Measurements from ENCODE around the gene DIS3L2.

The DIS3L2 gene

DNA sequence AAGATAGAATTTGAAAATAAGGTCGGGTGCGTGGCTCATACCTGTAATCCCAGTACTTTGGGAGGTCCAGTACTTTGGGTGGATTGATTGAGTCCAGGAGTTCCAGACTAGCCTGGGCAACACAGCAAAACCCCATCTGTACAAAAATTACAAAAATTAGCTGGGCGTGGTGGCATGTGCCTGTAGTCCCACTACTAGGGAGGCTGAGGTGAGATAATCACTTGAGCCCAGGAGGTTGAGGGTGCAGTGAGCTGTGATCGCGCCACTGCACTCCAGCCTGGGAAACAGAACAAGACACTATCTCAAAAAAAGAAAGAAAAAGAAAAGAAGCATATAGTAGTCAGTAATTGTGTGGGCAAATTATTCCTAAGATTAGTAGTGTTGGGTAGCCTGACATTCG lies 222.8 kb downstream of the DIS3L2 start:
- DNase-seq (ENCODE audit: low spot score) = no peak

DNA sequence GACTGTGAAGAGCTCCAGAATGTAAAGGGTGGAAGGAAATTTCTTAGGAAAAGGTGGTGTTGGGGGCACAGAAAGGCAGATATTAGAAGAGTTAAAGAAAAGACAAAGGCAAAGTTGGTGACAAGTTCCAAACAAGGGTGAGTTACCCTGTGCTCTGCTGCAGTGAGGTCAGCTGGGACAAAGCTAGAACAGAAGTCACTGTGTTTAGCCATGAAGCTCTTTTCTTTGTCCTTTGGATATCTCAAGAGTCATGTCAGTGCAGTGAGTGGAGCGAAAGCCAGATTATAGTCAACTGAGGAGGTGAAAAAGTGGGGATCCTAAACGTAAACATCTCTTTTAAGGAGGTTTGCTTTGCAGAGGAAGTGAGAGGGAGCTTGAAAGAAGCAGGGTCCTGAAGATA lies 229.3 kb downstream of the DIS3L2 start:
- no peak for DNase-seq (ENCODE audit: low spot score)

DNA sequence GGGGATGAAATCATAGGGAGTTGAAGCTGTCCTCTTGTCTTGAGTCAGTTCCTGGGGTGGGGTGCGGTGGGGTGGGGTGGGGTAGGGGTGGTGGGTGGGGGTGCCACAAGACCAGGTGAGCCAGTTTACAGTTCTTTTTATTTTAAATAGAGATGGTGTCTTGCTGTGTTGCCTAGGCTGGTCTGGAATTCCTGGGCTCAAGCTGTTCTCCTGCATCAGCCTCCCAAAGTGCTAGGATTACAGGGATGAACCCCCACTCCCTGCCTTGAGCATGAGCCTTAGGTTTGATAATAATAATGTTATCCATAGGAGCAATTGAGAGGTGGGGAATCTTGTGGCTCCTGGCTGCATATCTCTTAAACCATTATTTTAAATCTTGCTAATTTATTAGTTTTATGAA lies 234.0 kb downstream of the DIS3L2 start:
- no peak for DNase-seq (ENCODE audit: low spot score)

DNA sequence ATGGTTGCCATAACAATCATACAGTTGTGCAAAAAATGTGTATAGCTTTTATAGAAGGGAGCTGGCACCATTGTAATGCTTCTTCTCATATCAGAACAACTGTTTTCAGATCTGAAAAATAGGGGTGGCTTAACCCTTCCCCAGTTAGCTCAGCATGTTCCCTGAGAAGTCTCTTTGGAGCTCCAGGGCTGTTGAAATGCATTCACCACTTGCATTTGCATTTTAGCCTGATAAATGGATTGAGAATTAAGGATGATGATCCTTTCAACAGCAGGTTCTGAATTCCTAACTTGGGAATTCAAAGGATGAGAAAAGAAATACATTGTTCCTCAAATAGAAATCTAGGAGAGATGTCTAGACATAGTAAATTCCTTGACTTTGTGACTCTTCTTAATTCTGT lies 235.3 kb downstream of the DIS3L2 start:
- DNase-seq (ENCODE audit: low spot score) = no peak

DNA sequence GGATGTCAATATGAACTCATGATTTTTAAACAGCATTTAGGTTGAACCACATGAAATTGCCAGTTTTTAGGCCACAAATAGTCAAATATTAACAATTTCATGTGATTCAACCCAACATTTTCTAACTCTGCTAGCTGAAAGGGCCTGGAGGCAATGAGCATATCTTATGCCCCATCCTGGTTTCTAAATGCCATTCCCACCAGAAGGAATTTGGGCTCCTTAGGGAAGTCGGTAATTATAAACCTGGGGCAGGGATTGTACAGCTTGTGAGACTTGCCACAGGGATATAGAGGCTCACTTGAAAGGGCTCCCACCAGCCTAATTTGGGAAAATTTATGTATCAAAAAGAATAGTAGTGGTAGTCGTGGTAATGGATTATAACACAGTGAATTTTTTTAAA lies 238.7 kb downstream of the DIS3L2 start:
- no peak for DNase-seq (ENCODE audit: low spot score)

DNA sequence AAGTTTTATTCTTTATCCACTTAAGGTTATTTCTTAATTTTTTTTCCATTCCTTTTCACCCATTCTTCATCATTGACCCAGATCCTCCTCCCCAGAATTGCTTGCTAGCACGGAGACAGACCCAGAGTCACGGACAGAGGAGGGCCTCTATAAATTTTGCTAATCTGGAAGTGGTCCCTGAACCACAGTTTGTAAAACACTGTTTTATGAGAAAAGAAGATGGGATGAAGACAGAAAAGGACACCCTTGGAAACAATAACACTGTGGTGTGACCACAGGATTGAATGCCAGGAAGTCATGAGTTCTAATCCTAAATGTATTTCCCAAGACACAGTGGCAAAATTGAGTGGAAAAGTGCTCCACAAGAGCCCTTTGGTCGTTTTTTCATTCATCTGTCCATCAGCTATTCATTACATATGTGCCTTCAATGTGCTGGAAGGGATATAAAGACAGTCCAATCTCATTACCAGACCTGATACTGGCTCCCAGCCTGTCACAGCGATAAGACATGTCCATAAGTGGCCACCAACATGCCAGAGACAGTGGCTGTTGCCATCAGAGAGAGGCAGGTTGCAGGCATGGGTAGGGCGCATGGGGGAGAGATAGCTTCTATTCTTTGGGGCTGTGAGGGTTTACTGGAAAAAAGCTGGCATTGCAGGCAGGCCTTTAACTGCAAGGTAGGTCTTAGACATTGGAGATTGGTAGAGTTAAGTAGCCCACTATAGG lies 241.8 kb downstream of the DIS3L2 start:
- no peak for DNase-seq (ENCODE audit: low spot score)

DNA sequence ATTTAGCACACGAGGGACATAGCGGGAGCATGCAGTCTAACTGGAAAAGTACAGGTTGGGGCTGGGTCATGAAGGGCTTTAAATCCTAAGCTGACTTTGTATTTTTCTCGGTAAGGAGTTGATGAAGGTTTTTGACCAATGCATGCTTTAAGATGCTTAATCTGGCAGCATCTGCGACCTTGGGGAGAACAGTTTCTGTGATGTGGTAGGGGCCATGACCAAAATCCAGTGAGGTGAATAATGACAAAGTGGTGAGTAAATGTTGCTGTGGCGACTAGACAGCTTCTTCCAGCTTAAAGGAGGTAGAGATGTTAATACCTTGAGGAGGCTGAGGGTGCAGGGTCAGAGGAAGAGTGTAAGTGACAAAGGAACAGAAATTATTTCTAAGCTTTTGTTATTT lies 242.4 kb downstream of the DIS3L2 start:
- DNase-seq (ENCODE audit: low spot score) = no peak

DNA sequence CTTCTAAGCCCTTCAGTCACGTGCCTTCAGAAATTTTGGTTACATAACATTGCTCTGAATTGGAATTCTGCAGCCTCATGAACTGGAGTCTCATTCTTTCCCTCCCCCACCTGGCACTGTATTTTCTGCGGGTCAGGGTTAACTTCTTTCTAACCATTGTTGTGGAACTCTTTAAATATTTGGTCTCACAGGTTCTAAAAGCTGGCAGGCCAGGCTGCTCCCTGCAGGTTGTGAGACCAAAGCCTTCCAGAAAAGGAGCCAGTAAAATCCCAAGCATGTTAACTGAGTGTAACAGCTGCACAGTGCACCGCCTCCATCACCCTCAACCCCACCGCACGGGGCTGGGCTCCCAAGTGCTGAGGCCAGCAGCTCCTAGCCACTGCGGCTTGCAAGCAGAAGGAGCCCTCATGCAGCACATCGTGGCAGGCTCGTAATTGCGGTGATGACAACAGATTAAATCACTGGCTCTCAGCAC lies 243.0 kb downstream of the DIS3L2 start:
- DNase-seq (ENCODE audit: low spot score) = no peak

DNA sequence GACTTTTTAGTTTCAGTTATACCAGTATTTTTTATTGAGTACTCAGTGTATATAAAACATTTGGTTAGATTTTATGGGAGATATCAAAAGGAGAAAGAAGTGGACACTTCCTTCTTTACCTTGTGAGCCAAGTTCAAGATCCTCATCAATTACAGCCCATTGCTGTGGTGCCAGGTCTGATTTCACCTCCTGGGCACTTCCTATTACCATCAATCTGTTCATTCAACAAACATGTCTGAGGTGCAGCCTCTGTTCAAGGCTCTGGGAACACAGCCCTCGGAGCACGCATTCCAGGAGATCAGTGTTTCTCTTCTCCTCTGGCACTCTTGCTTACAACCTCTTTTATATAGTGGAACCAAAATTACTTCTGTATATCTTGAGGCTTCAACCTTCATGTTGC lies 245.7 kb downstream of the DIS3L2 start:
- DNase-seq (ENCODE audit: low spot score) = no peak

DNA sequence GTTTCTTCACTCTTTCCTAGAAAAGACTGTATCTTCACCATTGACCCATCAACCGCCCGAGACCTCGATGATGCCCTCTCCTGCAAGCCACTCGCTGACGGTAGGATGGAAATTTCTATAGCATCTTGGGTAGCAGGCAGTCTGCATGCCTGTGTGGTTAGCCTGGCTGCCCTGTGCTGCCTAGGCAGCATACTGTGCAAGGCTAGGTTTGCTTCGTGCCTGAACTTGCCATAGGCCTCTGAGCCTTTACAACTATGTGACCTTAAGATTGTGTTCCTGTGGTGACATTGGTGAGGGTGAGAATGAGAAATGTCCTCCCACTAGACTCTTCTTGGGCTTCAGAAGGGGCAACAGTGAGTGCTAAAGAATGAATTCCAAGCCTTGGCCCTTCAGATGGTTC lies 248.8 kb downstream of the DIS3L2 start:
- DNase-seq (ENCODE audit: low spot score) = no peak

DNA sequence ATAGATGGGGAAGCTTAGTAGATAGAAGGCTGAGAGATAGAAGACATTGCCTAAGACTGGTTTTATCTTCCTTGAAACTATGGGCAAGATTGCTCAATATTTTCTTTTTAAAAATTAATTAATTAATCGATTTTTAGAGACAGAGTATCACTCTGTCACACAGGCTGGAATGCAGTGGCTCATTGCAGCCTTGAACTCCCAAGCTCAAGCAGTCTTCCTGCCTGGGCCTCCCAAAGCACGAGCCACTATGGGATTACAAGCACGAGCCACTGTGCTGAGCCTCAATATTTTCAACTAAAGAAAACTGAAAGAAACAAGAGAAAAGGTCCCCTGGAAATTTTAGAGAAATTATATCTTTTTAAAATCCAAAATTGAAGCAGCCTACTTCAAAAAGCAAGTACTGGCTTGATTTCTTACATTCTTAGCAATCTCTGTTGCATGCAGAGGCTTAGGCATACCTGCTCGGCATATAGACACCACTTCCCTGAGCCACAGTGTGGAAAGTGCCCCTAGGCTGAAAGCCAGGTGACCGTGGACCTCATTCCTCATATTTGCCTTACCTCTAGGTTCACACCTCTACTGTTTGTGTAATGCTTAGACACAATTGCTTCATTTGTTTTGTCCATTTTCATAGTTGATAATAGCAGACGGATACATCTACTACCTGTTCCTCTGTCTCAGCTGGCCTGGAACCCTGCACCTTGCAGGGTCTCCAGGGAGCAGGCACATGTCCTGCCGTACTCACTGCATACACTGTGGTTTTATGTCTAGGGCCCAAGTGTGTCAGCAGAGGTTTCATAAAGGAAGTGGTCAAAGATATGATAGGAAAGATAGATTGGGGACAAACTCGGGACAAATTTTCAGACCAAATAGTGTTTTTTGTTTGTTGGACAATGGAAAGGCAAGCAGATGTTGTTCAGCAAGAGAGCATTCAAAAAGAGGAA lies 250.5 kb downstream of the DIS3L2 start:
- DNase-seq (ENCODE audit: low spot score) = no peak

DNA sequence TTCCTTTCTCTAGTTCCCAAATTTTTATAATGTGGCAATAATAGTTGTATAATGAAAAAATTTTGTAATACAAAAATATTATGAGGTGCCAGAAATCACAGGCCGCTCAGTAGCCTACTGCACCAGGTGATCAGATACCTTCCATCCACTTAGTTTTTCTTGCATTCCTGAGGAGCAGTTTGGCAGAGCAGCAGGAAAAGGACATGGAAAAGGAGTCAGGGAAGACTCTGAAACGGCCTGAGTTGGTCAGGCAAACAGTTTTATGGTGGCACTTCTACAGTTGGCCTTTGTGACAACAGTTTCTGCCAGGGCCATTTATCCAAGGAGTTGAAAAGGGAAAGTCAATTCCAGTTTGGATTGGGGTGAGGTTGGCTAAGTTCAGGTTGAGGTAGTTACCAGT lies 251.7 kb downstream of the DIS3L2 start:
- DNase-seq (ENCODE audit: low spot score) = no peak

DNA sequence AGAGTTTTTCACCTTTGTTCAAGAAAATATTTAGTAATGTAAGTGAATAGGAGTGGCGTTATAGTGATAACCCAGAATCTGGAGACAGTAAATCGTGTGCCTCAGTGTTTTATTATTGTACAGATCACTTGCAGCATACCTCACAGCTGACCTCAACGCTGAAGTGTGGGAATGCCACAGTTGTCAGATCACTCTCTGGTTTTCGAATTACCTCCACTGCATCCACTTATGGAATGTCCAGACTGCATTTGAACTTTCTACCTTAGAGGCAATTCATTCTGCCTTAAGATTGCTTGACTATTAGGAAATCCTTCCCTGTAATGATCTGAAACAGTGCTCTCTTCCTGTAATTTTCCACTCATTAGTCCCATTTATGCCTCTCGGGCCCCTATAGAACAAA lies 252.5 kb downstream of the DIS3L2 start:
- no peak for DNase-seq (ENCODE audit: low spot score)

DNA sequence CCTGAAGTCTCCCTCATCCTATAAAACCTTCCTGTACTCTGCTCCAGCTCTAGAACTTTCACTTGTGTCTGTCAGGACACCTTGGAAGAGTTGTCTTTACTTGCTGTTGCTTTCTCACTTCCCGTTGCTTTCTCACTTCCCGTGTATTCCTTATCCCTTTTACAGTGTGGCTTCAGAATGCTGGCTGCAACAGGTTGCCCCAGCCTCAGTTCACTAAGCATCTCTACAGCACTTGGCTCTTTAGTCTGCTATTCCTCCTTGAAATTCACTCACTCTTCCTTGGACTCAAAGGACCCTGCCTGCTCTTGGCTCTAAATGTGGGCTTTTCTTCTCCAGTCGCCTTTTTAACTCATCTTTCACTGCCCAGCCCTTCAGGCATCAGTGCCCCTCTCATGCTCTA lies 254.5 kb downstream of the DIS3L2 start:
- no peak for DNase-seq (ENCODE audit: low spot score)

DNA sequence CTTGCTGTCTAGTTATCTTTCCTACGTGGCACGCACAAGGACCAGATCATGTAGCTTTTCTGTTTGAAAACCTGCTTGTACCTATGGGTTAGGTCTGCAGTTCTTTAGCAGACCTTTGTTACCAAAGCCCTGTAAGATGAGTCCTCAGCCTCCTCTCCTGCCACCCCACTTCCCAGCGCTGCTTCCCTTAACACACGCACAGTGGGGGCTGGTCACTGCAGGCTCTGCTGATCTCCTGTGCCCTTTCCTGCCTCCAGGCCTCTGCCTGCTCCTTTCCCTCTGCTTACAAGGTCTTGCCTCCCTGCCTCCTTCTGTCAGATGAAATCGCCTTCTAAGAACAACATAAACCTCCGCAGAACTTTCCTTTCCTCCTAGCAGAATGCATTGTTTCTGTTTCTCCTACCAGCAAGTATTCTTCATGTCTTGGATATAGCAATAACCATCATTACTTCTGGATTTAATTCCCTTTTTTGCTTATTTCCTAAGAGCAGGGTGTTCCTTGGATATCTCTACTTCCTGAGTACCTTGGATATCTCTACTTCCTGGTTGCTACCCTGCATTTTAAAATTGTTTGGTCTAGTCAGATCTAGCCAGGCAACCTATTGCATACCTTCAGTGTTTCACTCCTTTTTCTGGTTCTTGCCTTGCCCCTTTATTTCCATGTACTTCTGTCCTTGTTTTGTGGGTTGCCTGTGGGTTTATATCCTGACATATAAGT lies 257.4 kb downstream of the DIS3L2 start:
- no peak for DNase-seq (ENCODE audit: low spot score)

DNA sequence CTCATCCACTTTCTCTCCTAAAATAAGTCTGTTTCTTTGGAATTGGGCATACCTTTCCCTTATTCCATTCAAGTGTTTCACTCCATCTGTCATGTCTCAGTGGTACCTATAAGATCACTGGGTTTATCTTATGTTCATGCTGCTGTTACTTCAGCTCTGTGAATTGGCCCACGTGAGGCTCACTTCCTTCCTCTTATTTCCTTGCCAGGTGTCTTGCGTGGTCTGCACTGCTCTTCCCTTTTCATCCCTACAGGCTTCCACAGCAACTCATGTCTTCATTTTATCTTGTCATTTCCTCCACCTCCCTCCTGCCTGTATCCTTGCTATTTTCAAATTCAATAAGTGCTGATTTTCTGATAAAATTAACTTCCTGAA lies 258.0 kb downstream of the DIS3L2 start:
- DNase-seq (ENCODE audit: low spot score) = no peak

DNA sequence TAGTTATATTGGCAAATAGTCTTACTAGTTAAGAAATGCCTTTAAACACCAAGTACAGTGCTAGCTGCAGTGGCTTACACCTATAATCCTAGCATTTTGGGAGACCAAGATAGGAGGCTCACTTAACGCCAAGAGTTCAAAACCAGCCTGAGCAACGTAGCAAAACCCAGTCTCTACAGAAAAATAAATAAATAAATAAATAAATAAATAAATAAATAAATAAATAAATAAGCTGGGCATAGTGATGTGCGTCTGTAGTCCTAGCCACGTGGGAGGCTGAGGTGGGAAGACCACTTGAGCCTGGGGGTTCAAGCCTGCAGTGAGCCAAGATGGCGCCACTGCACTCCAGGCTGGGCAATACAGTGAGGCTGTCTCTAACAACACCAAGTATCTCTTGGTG lies 258.4 kb downstream of the DIS3L2 start:
- DNase-seq (ENCODE audit: low spot score) = no peak

DNA sequence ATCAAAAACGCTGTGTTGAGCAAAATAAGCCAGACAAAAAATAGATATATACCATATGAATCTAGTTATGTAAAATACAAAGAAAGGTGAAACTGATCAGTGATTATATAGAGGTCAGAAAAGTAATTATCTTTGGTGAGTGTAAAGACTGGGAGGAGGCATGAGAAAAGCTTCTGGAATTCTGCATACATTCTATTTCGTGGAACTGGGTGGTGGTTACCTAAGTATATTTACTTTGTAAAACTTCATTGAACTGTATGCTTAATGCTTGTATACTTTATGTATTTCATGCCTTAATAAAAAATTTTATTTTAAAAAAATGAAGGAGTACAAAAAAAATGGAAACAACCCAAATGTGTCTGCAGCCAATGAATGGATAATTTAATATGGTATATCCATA lies 263.9 kb downstream of the DIS3L2 start:
- no peak for DNase-seq (ENCODE audit: low spot score)

DNA sequence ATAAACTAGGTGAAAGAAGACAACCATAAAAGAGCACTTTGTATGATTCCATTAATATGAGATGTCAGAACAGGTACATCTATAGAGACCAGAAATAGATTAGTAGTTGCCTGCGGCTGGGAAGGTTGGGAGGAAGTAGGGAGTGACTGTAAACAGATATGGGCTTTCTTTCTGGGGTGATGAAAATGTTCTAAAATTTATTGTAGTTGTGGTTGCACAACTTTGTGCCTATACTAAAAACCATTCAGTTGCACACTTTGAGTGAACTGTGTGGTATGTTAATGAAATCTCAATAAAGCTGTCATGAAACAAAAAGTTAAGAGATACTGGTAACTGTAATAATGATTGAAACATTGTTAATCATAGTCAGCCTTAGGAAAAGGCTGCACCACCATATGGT lies 264.4 kb downstream of the DIS3L2 start:
- no peak for DNase-seq (ENCODE audit: low spot score)

DNA sequence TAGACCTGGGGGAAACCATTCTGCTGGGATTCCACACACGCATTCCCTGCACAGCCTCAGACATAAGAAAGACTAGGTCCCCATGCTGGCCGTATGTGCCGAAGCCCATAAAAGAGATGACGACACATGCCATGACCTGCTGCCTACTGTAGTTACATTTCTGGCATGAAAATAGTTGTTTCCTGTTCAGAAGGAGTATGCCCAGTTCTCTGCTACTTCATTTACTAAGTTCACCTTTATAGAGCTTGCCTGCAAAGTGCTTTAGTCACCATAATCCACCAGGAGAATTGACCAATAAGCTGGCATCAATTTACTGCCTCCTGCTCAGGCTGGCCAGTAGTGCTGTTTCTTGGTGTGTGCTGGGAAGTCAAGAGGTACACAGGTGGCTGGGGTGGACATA lies 266.8 kb downstream of the DIS3L2 start:
- DNase-seq (ENCODE audit: low spot score) = no peak

DNA sequence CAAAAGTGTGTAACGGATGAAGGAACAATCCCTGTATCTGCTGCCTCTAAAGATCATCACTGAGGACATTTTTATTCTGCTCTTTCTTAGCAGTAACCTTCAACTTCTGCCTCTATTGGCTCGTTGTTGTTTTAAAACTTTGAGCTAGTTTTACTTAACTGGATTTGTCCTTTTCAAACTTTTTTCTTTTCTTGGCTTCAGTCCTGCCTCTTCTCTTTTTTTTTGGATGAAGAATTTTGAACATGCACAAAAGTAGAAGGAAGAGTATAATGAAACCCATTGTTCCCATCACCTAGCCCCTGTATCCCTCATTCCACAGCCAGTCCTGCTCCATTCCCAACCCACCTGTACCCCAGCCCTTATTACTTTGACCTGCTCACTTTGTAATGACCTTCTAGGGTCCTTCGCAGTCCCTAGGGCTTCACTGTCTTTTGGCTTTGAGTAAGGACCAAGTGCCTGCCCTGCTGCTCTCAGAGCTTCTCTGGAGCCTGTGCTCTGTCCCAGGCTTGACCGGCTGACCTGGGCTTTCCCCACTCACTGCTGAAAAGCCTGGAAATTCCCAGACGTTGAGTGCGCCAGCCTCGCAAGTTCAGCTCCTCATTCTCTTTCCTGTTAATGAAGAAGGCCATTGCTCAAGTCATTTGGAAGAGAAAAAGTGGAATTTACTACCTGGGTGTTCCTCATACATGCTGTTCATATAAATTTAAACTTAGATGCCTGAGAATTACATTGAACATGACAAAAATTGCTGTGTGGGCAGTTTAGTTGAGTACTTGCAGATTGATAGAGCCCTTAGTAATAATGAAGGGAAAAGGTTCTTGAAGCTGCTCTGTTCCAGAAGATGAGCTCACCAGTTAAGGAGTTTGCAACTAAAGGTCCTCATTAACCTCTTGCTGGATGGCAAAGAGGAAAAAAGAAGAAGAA lies 267.7 kb downstream of the DIS3L2 start:
- no peak for DNase-seq (ENCODE audit: low spot score)

DNA sequence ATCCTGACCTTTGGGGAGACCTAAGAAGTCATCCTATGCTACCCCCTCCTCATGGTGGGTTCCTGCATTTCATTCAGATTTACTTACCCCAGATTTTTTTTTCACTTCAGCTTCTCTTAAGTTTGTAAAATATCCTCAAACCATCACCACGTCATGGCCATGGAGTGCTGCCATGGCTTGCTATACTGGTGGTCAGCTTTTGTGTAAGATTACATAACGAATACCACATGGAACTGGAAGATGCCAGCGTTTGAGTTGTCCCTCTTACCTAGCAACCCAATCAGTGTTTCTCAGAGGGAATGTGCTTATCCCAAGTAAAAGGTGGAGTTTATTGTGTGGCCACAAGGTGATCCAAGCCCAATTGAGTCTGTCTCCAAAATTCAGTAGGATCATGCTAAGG lies 268.4 kb downstream of the DIS3L2 start:
- DNase-seq (ENCODE audit: low spot score) = no peak

Measured in CD4-positive, alpha-beta T cell treated with Interleukin-15 for 4 hours (primary cell).